ENCODE data around the gene PTGER4. TPM values are rescaled to one million over a fixed set of nuclear protein-coding genes. Genes with fewer than 3 reads are reported as not detected.
"Not testable (repeated sequence)": the region's sequence is repeated elsewhere in the genome, so short reads cannot be mapped to it uniquely, and the experiment has no call there.

PTGER4 gene
- total RNA-seq, 1 experiment from 2014 or later, result 4.8 TPM

DNA sequence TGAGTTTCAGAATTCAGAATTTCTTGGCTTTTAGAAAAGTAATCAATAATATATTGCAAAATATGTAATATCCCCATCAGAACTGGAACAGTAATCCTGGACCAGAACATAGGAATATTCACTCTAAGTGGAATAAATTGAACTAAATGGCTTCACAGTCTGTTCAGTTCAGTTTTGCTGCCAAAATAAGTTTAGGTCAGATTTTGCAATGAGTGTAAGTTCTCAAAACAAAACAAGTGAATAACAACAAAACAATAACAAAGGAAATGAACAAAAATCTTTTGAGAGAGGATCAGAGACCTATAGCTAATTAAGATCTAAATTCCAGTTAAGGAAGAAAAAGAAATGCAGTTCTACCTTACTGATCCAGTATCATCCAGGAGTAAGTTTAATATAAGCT lies 9.3 kb downstream of the PTGER4 start:
- DNase-seq (ENCODE audit: low read depth), result no peak

DNA sequence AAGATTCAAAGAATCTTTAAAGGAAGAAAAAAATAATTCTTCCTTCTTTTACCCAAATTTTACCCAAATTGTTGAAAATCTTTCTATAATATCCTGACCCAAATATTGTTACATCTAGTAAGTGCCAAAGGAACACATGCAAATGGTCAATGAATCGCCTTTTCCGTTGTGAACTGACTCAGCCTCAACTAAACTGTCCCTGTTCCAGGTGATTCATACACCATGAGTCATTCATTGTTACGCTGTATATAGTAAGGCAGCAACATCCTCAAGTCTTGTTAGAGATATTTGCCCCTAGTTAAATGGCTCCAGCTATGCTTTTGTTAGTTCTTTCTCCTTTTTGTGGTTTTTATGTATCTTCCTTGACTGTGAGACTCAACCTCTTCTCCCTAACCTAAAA lies 9.7 kb downstream of the PTGER4 start:
- DNase-seq (ENCODE audit: low read depth), result peak; percentile 96

DNA sequence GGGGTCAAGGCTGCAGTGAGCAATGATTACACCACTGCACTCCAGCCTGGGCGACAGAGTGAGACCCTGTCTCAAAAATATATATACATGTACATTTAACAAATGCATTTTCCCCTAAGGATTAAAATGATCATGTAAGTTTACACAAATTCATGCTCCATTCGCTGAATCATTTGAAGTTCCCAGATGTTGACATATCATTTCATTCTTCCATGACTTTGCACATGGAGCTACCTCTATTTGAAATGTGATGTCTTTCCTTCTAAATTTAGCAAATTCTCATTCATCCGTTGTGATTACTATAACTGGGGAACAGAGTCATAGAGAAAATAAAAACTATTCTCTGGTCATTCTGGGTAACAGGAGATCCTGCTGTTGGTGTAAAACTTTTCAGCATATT lies 10.6 kb downstream of the PTGER4 start:
- no peak for DNase-seq (ENCODE audit: low read depth)

DNA sequence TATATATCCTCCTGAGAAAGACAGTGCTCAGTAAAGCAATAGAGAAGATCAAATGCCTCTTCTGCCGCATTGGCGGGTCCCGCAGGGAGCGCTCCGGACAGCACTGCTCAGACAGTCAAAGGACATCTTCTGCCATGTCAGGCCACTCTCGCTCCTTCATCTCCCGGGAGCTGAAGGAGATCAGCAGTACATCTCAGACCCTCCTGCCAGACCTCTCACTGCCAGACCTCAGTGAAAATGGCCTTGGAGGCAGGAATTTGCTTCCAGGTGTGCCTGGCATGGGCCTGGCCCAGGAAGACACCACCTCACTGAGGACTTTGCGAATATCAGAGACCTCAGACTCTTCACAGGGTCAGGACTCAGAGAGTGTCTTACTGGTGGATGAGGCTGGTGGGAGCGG lies 12.2 kb downstream of the PTGER4 start:
- no peak for DNase-seq (ENCODE audit: low read depth)

DNA sequence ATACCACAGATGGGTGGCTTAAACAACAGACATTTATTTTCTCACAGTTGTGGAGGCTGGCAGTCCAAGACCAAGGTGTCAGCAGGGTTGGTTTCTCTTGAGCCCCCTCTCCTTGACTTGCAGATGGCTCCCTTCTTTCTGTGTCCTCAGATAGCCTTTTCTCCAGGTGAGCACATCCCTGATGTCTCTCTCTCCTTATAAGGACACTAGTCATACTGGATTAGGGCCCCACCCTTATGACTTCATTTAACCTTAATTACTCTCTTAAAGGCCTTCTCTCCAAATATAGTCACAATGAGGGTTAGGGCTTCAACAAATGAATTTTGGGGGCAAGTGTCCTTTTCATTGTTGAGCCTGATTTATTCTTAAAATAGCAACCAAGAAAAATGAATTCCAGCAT lies 14.7 kb downstream of the PTGER4 start:
- no peak for DNase-seq (ENCODE audit: low read depth)

DNA sequence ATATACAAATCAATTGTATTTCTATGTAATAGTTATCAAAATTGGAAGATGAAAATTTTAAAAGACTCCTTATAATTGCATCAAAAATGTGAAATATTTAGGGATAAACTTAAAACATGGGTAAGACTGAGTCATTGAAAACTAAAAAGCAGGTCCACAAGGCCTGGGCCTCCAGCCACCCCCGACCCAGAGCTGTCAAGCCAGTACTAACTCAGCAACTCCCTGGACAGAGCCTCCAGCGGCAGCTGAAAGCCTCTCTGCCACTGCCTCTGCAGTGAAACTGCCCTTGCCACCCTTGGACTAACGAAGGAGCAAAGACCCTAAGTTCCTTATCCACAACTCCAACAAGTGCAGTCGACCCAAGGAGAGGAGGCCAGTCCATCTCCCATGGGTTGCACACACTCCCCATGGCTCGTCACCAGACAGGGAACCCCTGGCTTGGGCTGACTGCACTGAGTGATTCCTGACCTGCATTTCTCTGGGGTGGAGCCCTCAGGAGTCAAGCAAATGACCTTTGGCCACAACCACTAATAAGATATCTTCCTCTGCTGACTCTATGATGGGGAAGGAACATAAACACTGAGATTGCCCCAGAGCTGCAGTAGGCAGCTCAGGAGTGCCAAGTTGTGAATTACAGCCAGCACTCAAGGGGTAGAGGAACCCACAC lies 20.5 kb downstream of the PTGER4 start:
- no peak for DNase-seq (ENCODE audit: low read depth)

DNA sequence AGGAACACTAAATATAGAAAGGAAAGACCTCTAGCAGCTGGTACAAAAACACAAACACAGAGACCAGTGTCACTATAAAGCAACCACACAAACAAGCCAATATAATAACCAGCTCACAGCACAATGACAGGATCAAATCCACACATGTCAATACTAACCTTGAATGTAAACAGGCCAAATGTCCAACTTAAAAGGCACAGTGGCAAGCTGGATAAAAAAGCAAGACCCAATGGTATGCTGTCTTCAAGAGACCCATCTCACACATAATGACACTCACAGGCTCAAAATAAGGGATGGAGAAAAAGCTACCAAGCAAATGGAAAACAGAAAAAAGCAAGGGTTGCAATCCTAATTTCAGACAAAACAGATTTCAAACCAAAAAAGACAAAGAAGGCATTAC lies 22.3 kb downstream of the PTGER4 start:
- DNase-seq (ENCODE audit: low read depth), result not testable (repeated sequence)

DNA sequence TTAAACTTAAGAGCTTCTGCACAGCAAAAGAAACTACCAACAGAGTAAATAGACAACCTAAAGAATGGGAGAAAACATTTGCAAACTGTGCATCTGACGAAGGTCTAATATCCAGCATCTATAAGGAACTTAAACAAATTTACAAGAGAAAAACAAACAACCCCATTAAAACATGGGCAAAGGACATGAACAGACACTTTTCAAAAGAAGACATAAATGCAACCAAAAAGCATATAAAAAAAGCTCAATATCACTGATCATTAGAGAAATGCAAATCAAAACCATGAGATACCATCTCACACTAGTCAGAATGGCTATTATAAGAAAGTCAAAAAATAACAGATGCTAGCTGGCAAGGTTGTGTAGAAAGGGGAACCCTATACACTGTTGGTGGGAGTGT lies 25.8 kb downstream of the PTGER4 start:
- not testable (repeated sequence) for DNase-seq (ENCODE audit: low read depth)

DNA sequence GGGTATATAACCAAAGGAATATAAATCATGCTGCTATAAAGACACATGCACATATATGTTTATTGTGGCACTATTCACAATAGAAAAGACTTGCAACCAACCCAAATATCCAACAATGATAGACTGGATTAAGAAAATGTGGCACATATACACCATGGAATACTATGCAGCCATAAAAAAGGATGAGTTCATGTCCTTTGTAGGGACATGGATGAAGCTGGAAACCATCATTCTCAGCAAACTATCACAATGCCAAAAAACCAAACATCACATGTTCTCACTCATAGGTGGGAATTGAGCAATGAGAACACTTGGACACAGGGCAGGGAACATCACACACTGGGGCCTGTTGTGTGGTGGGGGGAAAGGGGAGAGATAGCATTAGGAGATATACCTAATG lies 30.9 kb downstream of the PTGER4 start:
- DNase-seq (ENCODE audit: low read depth), result not testable (repeated sequence)

DNA sequence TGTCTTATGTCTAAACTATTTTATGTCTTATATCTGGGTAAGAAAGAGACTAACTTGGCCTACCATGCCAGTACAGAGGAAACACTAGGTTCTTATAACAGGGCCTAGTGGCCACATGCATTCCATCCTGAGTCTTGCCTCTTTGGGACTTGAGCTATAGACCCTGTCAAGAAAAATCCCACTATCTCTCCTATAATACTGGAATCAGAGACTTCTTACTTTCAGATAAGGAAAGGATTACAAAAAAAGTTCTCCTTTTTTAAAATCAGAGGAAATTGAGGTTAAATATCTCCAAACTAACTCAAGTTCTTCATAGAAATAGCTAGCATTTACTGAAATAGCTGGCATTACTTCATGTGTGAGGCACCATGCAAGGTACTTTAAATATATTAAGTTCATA lies 34.3 kb downstream of the PTGER4 start:
- DNase-seq (ENCODE audit: low read depth), result no peak

DNA sequence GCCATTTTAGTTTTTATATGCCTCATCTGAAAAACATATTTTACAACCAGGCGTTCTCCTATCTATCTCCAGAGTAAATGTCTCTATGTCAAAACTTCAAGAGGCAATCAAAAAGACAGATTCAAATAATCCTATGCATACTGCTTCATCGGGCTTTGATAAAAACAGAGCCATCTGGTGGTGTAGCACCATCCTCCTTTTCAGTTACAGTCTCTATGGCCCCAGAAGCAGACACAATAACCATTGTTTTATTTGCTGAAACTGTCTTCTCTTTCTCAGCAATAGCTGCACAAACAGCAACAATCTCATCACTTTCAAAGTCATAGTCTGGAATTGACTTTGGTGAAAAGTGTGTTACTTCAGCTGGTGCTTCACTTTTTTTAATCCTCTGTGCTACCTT lies 36.3 kb downstream of the PTGER4 start:
- DNase-seq (ENCODE audit: low read depth), result peak; percentile 15

DNA sequence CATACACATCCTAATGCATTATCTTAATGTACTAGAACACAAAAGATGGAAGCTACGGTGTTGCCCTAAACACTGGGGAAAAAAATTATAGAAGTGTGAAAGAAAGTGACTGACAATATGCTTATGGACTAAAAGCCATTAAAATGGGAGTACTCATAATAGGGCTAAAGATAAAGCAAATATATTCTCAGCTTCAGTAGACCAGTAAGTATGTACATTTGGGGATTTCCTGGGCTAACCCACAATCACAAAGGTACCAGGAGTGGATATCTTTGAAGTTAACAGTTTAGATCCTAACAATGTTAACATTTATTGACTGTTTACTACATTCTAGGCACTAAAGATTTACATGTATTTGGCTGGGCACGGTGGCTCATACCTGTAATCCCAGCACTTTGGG lies 36.9 kb downstream of the PTGER4 start:
- no peak for DNase-seq (ENCODE audit: low read depth)

DNA sequence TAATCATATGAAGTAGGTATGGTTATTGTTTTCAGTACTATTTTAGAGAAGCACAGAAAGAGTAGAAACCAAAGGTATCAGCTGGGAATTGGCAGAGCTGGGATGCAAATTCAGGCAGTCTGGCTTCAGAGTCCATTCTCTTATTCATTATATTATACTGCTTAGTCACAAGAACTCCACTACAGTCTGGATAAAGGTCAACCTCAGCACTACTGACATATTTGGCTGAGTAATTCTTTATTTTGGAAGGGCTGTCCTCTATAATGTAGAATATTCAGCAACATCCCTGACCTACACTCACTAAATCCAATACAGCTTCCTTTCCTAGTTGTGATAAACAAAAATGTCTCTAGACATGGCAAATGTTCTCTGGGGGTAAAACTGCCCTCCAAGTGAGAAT lies 37.6 kb downstream of the PTGER4 start:
- DNase-seq (ENCODE audit: low read depth), result peak; percentile 12

DNA sequence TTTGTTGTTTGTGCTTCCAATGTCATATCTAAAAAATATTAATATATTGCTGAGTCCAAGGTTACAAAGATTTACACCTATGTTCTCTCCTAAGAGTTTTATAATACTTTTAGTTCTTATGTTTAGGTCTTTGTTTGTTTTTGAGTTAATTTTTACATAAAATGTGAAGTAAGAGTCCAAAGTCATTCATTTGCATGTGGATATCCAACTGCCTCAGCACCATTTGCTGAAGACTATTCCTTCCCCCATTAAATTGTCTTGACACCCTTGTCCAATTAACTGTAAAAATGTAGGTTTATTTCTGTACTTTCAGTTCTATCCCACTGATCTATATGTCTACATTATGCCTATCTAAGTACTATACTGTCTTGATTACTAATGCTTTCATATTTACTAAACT lies 40.4 kb downstream of the PTGER4 start:
- DNase-seq (ENCODE audit: low read depth), result no peak

DNA sequence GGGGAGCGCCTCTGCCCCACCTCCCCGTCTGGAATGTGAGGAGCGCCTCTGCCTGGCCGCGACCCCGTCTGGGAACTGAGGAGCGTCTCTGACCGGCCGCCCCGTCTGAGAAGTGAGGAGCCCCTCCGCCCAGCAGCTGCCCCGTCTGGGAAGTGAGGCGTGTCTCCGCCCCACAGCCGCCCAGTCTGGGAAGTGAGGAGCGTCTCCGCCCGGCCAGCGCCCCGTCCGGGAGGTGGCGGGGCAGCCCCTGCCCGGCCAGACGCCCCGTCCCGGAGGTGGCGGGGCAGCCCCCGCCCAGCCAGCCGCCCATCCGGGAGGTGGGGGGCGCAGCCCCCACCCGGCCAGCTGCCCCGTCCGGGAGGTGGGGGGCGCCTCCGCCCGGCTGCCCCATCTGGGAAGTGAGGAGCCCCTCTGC lies 42.8 kb downstream of the PTGER4 start:
- not testable (repeated sequence) for DNase-seq (ENCODE audit: low read depth)

DNA sequence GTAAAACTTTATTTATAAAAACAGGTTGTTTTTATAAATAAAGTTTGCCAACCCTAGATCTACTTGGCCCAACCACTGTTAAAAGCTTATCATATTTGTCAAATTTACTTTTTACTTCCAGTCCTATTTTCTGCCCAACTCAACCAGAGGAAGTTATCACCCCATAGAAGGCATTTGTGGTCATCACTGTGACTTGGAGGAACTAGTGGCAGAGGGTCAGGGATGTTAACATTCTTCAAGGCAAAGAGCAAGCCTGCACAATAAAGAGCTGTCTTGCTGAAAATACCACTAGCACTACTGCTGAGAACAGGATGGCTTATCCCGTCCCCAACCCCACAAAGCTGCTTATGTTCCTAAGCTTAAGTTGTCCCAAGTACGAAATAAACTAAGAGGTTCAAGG lies 53.7 kb downstream of the PTGER4 start:
- no peak for DNase-seq (ENCODE audit: low read depth)

DNA sequence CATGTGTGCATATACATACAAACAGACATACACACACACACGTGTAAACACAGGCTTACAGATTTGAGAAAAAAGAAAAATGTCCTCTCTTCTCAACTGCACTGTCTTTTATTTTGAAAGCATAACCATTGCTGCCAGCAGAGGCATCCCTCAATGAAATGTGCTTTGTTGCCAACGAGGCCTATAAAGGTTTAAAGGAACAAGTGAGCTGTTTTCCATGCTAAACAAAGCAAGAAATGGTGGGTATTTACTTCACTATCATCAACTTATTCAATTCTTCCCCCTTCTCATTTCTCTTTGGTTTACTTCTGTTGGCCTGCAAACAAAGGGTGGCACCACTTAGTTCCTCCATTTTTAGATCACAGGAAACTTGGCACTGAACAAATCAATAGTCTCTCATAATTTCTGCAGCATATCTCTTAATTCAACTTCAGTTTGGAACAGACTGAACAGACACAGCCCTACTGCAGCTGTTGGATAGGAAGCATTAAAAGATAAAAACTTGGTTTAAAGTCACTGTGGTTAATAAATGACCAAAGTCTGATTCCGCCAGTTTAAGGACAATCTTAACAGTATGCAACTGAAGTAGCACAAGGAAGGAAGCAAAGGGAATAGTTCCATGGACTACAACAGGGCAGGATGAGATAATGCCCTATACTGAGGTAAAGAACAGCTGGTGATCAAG lies 54.3 kb downstream of the PTGER4 start:
- DNase-seq (ENCODE audit: low read depth), result no peak

DNA sequence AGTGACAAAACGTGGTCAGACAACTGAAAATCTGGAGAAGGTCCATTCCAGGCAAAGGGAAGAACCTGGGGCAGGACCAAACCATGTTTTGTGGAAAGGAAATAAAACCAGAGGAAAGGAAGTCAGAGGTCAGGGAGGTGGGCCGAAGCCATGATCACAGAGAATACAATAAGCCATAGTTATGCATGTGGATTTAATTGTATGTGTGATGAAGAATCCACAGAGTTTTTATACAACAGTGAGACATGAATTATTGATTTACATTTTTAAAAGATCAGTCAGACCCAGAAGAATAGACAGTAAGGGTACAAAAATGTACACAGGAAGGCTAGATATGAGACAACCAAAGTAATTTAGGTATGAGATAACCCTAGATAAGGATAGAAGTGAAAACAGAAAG lies 55.3 kb downstream of the PTGER4 start:
- peak; percentile 16 for DNase-seq (ENCODE audit: low read depth)

DNA sequence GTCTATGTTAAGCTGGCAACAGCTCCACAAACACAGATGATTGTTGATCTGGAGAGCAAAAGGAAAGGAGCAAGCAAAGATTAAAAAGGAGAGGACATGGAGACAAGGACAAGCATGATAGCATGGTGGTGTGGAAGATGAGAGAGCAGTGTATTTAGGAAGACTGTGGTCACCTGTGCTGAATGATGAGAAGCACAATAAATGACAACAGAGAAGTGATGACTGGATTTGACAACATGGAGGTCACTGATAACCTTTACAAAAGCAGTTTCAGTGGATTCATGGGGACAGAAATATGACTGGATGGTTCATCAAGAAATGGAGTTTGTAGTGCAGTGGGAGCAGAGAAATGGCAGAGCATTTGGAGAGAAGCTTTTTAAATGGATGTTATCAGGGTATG lies 55.9 kb downstream of the PTGER4 start:
- DNase-seq (ENCODE audit: low read depth), result no peak

DNA sequence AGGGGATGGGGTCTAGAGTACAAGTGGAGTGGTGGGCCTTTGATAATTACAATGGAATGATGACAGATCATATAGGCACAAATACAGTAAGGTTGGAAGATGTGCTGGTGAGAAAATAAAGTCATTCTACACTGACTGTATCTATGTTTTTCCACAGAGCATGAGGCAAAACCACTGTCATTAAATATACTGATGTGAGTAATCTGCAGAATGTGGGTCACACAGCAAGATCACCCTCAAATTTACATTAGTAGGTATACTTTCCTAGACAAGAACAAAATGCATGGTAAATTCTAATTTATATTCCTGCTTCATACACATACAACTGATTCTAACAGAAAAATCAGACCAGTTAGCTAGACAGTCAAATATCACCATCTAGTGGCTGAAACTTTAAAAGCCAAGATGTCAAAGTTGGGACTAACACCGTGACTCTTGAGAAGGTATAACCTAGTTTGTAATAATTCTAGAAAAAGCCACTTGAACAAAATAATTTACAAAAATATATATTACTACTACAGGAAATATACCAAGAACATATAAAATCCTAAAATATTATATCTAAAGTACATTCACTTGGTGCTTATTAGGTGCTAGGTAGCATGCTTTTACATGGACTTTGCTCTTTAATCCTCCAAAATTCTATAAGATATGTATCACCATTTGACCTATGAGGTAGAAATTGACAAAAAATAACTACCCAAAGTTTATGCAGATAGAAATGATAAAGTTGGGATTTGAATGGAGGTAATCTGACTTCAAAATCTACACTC lies 56.6 kb downstream of the PTGER4 start:
- DNase-seq (ENCODE audit: low read depth), result peak; percentile 61

DNA sequence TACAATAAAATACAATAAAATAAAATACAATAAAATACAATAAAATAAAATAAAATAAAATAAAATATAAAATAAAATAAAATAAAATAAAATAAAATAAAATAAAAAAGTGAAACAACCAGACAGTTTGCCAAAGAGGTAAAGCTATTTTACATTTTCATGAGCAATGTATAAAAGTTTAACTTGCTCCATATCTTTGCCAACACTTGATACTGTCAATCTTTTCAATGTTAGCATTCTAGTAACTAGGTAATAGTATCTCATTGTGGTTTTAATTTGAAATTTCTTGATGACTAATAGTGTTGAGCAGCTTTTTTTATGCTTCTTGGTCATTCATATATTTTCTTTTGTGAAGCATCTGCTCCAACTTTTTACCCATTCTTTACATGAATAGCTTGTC lies 58.8 kb downstream of the PTGER4 start:
- peak; percentile 17 for DNase-seq (ENCODE audit: low read depth)
